H9 (cell line): Measurements from ENCODE around the gene AIF1. TPM values are rescaled to one million over a fixed set of nuclear protein-coding genes. Genes with fewer than 3 reads are reported as not detected.
A peak's percentile ranks its signal among the peaks of the same experiment; 100 is the strongest.

Source experiments
- DNase-seq: peaks from one replicate; pipeline ENCODE4 v3.0.0-alpha.2; 2017
- H2AFZ ChIP-seq: one replicate; pipeline ENCODE4 v1.6.1; 2013; ENCODE audit warnings: mild to moderate bottlenecking, low read length, control low read depth, moderate library complexity
- H2AK5ac ChIP-seq: 2 replicates; pipeline ENCODE4 v1.6.1; 2013; ENCODE audit warnings: low read length, control low read depth, mixed read lengths; ENCODE audit not compliant: insufficient read length
- H2BK120ac ChIP-seq: one replicate; pipeline ENCODE4 v1.6.1; 2013; ENCODE audit warnings: low read depth, mild to moderate bottlenecking, low read length, control low read depth, inconsistent platforms; ENCODE audit not compliant: poor library complexity, severe bottlenecking
- H2BK12ac ChIP-seq: 2 replicates; pipeline ENCODE4 v1.6.1; 2013; ENCODE audit warnings: low read length, control low read depth, mixed read lengths, low read depth; ENCODE audit not compliant: insufficient read length
- H2BK15ac ChIP-seq: 2 replicates; pipeline ENCODE4 v1.6.1; 2013; ENCODE audit warnings: low read depth, low read length, control low read depth
- H2BK20ac ChIP-seq: one replicate; pipeline ENCODE4 v1.6.1; 2013; ENCODE audit warnings: low read depth, mild to moderate bottlenecking, low read length, control low read depth, inconsistent platforms; ENCODE audit not compliant: poor library complexity, severe bottlenecking
- H2BK5ac ChIP-seq: 2 replicates; pipeline ENCODE4 v1.6.1; 2013; ENCODE audit warnings: low read length, control low read depth, mixed read lengths; ENCODE audit not compliant: insufficient read length
- H3K14ac ChIP-seq: 2 replicates; pipeline ENCODE4 v1.6.1; 2013; ENCODE audit warnings: low read length, control low read depth; ENCODE audit not compliant: insufficient read depth
- H3K18ac ChIP-seq: 2 replicates; pipeline ENCODE4 v1.6.1; 2013; ENCODE audit warnings: low read depth, mild to moderate bottlenecking, mixed read lengths, low read length, control low read depth; ENCODE audit not compliant: insufficient read length
- H3K23ac ChIP-seq: 2 replicates; pipeline ENCODE4 v1.6.1; 2013; ENCODE audit warnings: low read length, control low read depth, mixed read lengths, low read depth; ENCODE audit not compliant: insufficient read length
- H3K23me2 ChIP-seq: 2 replicates; pipeline ENCODE4 v1.6.1; 2013; ENCODE audit warnings: low read depth, mild to moderate bottlenecking, mixed read lengths, low read length, control low read depth; ENCODE audit not compliant: insufficient read length, poor library complexity, severe bottlenecking
- H3K27ac ChIP-seq: 2 replicates; pipeline ENCODE4 v1.5.1; 2013; ENCODE audit warnings: low read length, control low read depth, mixed read lengths, low read depth; ENCODE audit not compliant: insufficient read length
- H3K27me3 ChIP-seq: 2 replicates; pipeline ENCODE4 v1.6.1; 2013; ENCODE audit warnings: low read length, control low read depth, inconsistent platforms; ENCODE audit not compliant: insufficient read depth
- H3K4ac ChIP-seq: 2 replicates; pipeline ENCODE4 v1.6.1; 2013; ENCODE audit warnings: low read depth, mild to moderate bottlenecking, control low read depth, inconsistent platforms, low read length, moderate library complexity
- H3K4me1 ChIP-seq: 2 replicates; pipeline ENCODE4 v1.6.1; 2013; ENCODE audit warnings: low read length, control low read depth, inconsistent platforms; ENCODE audit not compliant: insufficient read depth
- H3K4me2 ChIP-seq: 2 replicates; pipeline ENCODE4 v1.6.1; 2013; ENCODE audit warnings: low read length, control low read depth, mixed read lengths; ENCODE audit not compliant: insufficient read length, insufficient read depth
- H3K56ac ChIP-seq: 2 replicates; pipeline ENCODE4 v1.6.1; 2013; ENCODE audit warnings: low read depth, mild to moderate bottlenecking, mixed read lengths, low read length, control low read depth; ENCODE audit not compliant: insufficient read length
- H3K79me1 ChIP-seq: 2 replicates; pipeline ENCODE4 v1.6.1; 2013; ENCODE audit warnings: low read depth, mild to moderate bottlenecking, moderate library complexity, low read length, control low read depth, inconsistent platforms; ENCODE audit not compliant: insufficient read depth, poor library complexity, severe bottlenecking
- H3K79me2 ChIP-seq: 2 replicates; pipeline ENCODE4 v1.6.1; 2013; ENCODE audit warnings: low read length, control low read depth, inconsistent platforms; ENCODE audit not compliant: insufficient read depth
- H3K9ac ChIP-seq: 2 replicates; pipeline ENCODE4 v1.6.1; 2013; ENCODE audit warnings: low read length, control low read depth, mixed read lengths; ENCODE audit not compliant: insufficient read length; ENCODE audit errors: extremely low read depth
- H3K9me3 ChIP-seq: one replicate; pipeline ENCODE4 v1.6.1; 2013; ENCODE audit warnings: low read depth, low read length, inconsistent platforms; ENCODE audit not compliant: control insufficient read depth
- H3T11ph ChIP-seq: one replicate; pipeline ENCODE4 v1.6.1; 2013; ENCODE audit warnings: mild to moderate bottlenecking, low read length, control low read depth, inconsistent platforms
- H4K20me1 ChIP-seq: one replicate; pipeline ENCODE4 v1.6.1; 2013; ENCODE audit not compliant: control insufficient read depth, insufficient read length, insufficient read depth
- H4K5ac ChIP-seq: 2 replicates; pipeline ENCODE4 v1.6.1; 2013; ENCODE audit warnings: low read depth, mild to moderate bottlenecking, mixed read lengths, low read length, control low read depth; ENCODE audit not compliant: insufficient read length
- H4K8ac ChIP-seq: replicated peaks from 2 replicates; pipeline ENCODE4 v1.6.1; 2013; ENCODE audit warnings: low read length, control low read depth, mixed read lengths, low read depth; ENCODE audit not compliant: insufficient read length
- H4K91ac ChIP-seq: 2 replicates; pipeline ENCODE4 v1.6.1; 2013; ENCODE audit warnings: low read depth, mild to moderate bottlenecking, moderate library complexity, mixed read lengths, low read length, control low read depth; ENCODE audit not compliant: insufficient read length
- H3K27ac Mint-ChIP-seq, 3 experiments: 2 replicates in 2 of 3; 3 replicates in 1 of 3; pipeline ENCODE4 v1.8.0; 2020 to 2021; ENCODE audit warnings: mixed read lengths in 3 of 3, mild to moderate bottlenecking in 1 of 3, moderate library complexity in 1 of 3
- H3K27me3 Mint-ChIP-seq: 2 replicates; pipeline ENCODE4 v1.8.0; 2021; ENCODE audit warnings: low read depth, mild to moderate bottlenecking, moderate library complexity, mixed read lengths
- H3K36me3 Mint-ChIP-seq, 3 experiments: 2 replicates in 2 of 3; 3 replicates in 1 of 3; pipeline ENCODE4 v1.8.0; 2020 to 2021; ENCODE audit warnings: low read depth in 3 of 3, mixed read lengths in 3 of 3; ENCODE audit not compliant: insufficient read depth in 1 of 3
- H3K4me1 Mint-ChIP-seq, 2 experiments: 2 replicates each; pipeline ENCODE4 v1.8.0; 2020; ENCODE audit warnings: mixed read lengths in 2 of 2
- H3K4me3 Mint-ChIP-seq, 2 experiments: 2 replicates in 1 of 2; 3 replicates in 1 of 2; pipeline ENCODE4 v1.8.0; 2020 to 2021; ENCODE audit warnings: mild to moderate bottlenecking in 2 of 2, mixed read lengths in 2 of 2, moderate library complexity in 1 of 2
- H3K9me3 Mint-ChIP-seq, 2 experiments: 2 replicates in 1 of 2; 3 replicates in 1 of 2; pipeline ENCODE4 v1.8.0; 2020; ENCODE audit warnings: mild to moderate bottlenecking in 2 of 2, mixed read lengths in 2 of 2, moderate library complexity in 1 of 2
- CTCF ChIP-seq: fragments of 200-600 bp; sonication (generic); conservative IDR thresholded peaks from 3 replicates; pipeline ENCODE4 v1.8.0; 2021; ENCODE audit warnings: antibody characterized with exemption, mild to moderate bottlenecking
- WGBS: extraction: QIAGEN DNeasy Blood & Tissue Kit; methylation state at CpG from one replicate; pipeline ENCODE4 v1.1.7; 2013; ENCODE audit warnings: missing lambda C conversion rate, low lambda C conversion rate, mixed read lengths; ENCODE audit not compliant: insufficient read length; ENCODE audit errors: extremely low coverage; 5-methylcytosine and 5-hydroxymethylcytosine counted together
- total RNA-seq: library from RNA; stranded (reverse); gene quantifications from 2 replicates; pipeline ENCODE4 v1.2.1, GENCODE V29; 2021

The AIF1 gene
- total RNA-seq, 1 experiment from 2014 or later, result 4.2 TPM

- Histone ChIP-seq H4K91ac (no peak overlapping the region), H3K23ac (no peak overlapping the region), H4K5ac (no peak overlapping the region), H3K79me1 (no peaks in the 10 kb centered on the region), H2BK12ac (no peak overlapping the region), H2BK20ac (no peak overlapping the region), H3K9ac (no peak overlapping the region), H2BK5ac (no peak overlapping the region), H3T11ph (no peak overlapping the region), H3K4me2 (no peak overlapping the region), H4K20me1 (no peaks in the 10 kb centered on the region), H3K18ac (peak overlapping the region; percentile 25), H3K23me2 (peaks cover 11% of the 10 kb centered on the region), H3K4ac (no peak overlapping the region), H3K14ac (no peak overlapping the region; the same call in 1 of the 2 replicates), H2BK15ac (no peak overlapping the region), H3K4me1 (peaks cover 2% of the 10 kb centered on the region; the same call in 1 of the 2 replicates), H2AK5ac (no peak overlapping the region), H2BK120ac (no peak overlapping the region), H2AFZ (no peak overlapping the region), H3K27ac (no peak overlapping the region), H3K9me3 (no peaks in the 10 kb centered on the region), H3K27me3 (no peaks in the 10 kb centered on the region), H3K56ac (no peak overlapping the region), H3K79me2 (no peaks in the 10 kb centered on the region), H4K8ac (no peak overlapping the region)
- no CpG with 5 or more reads among the region's 12 CpGs for WGBS
- peak overlapping the region in 1 of 3 experiments; percentile 73; a peak in 1 of 7 replicates for H3K27ac Mint-ChIP-seq
- no peak overlapping the region for H3K4me3 Mint-ChIP-seq
- peak; percentile 83 for DNase-seq
- peaks cover 37 to 41% of the 10 kb centered on the region in 2 experiments for H3K4me1 Mint-ChIP-seq
- no peaks in the 10 kb centered on the region for H3K36me3 Mint-ChIP-seq
- no peak for TF ChIP-seq CTCF
- no peaks in the 10 kb centered on the region; a peak in 2 of 5 replicates for H3K9me3 Mint-ChIP-seq
- peaks cover 45% of the 10 kb centered on the region for H3K27me3 Mint-ChIP-seq
These were observed 36.6 kb upstream of the AIF1 start for GRCh38 chr6:31578184-31579118.
